HepG2 (cell line): ENCODE results near the gene ZNF488. TPM values are rescaled to one million over a fixed set of nuclear protein-coding genes. Genes with fewer than 3 reads are reported as not detected.

Experiments
- ATAC-seq: fragments of 200-7000 bp; cut with Tn5 transposase; 3 replicates; pipeline ENCODE4 v1.9.1; 2020; ENCODE audit warnings: mild to moderate bottlenecking, moderate library complexity
- BruUV-seq: library from RNA; stranded (reverse); fragments of 400-500 nt; replicated peaks from 2 replicates; lab custom pipeline; 2021; lab: Mats Ljungman, UMichigan
- CTCF ChIA-PET: fragments of 300-600 bp; formaldehyde crosslinking; extraction: SDS; loops from one replicate; lab custom pipeline; 2021; ENCODE audit warnings: low total read pairs, inconsistent platforms, low intra/inter-chr PET ratio; lab: Yijun Ruan, JAX
- POLR2A ChIA-PET: fragments of 350-600 bp; sonication (Branson Sonifier 250); formaldehyde crosslinking; loops from one replicate; lab custom pipeline; 2020; ENCODE audit warnings: antibody characterized with exemption, inconsistent platforms; lab: Yijun Ruan, JAX
- DNase-seq: peaks from one replicate; pipeline ENCODE4 v3.0.0-alpha.2; 2015; ENCODE audit warnings: low spot score
- FAIRE-seq: peaks from 3 replicates; lab custom pipeline; 2011; peaks lifted over from hg19 to GRCh38; lab: Jason Lieb, UNC
- H2AFZ ChIP-seq: one replicate; pipeline ENCODE4 v1.6.1; 2011; ENCODE audit warnings: low read length, inconsistent platforms
- H3K27ac ChIP-seq: fragments of 300-600 bp; 3 replicates; pipeline ENCODE4 v1.8.0; 2011; ENCODE audit warnings: mixed run types, mild to moderate bottlenecking, mixed read lengths, low read length, inconsistent platforms; ENCODE audit not compliant: insufficient read depth; ENCODE audit errors: extremely low read length
- H3K27me3 ChIP-seq, 2 experiments: fragments of 200-600 bp in 1 of 2; 2 replicates in 1 of 2; 3 replicates in 1 of 2; pipeline versions ENCODE4 v1.6.0 to v1.8.0; 2011; ENCODE audit warnings: low read length in 2 of 2, mild to moderate bottlenecking in 2 of 2, moderate library complexity in 2 of 2, inconsistent platforms in 1 of 2; ENCODE audit not compliant: insufficient read depth in 2 of 2, control insufficient read depth in 1 of 2
- H3K36me3 ChIP-seq, 2 experiments: fragments of 200-600 bp in 1 of 2; replicated peaks in 1 of 2; 2 replicates in 1 of 2; 3 replicates in 1 of 2; pipeline versions ENCODE4 v1.5.1 to v1.8.0; 2011; ENCODE audit warnings: low read length in 2 of 2, inconsistent platforms in 1 of 2; ENCODE audit not compliant: insufficient read depth in 2 of 2, control insufficient read depth in 1 of 2
- H3K4me1 ChIP-seq: 2 replicates; pipeline ENCODE4 v1.5.1; 2012; ENCODE audit warnings: low read length, inconsistent platforms; ENCODE audit not compliant: insufficient read depth
- H3K4me2 ChIP-seq: 2 replicates; pipeline ENCODE4 v1.6.0; 2011; ENCODE audit warnings: low read depth, low read length, inconsistent platforms
- H3K4me3 ChIP-seq, 3 experiments: fragments of 200-600 bp in 1 of 3; sonication (generic), shearing (Covaris generic) in 1 of 3; replicated peaks in 1 of 3; 2 replicates each; pipeline ENCODE4 v1.5.1; 2011 to 2016; ENCODE audit warnings: low read length in 3 of 3, inconsistent platforms in 2 of 3, low read depth in 2 of 3, mild to moderate bottlenecking in 2 of 3, control low read depth in 1 of 3, mixed read lengths in 1 of 3; ENCODE audit not compliant: insufficient read depth in 1 of 3
- H3K79me2 ChIP-seq: one replicate; pipeline ENCODE4 v1.6.1; 2011; ENCODE audit warnings: low read length, inconsistent platforms; ENCODE audit not compliant: insufficient read depth
- H3K9ac ChIP-seq: 2 replicates; pipeline ENCODE4 v1.6.0; 2011; ENCODE audit warnings: mild to moderate bottlenecking, low read depth, low read length, inconsistent platforms; ENCODE audit not compliant: insufficient read depth
- H3K9me3 ChIP-seq: 2 replicates; pipeline ENCODE4 v1.5.1; 2012; ENCODE audit warnings: mild to moderate bottlenecking, low read length
- H4K20me1 ChIP-seq: 2 replicates; pipeline ENCODE4 v1.6.0; 2011; ENCODE audit warnings: inconsistent platforms, mild to moderate bottlenecking, low read length, moderate library complexity; ENCODE audit not compliant: insufficient read depth
- BRCA1 ChIP-seq: sonication (generic); formaldehyde crosslinking; IDR thresholded peaks from 2 replicates; pipeline ENCODE4 v1.4.0; 2020; ENCODE audit warnings: missing genetic modification reagents
- CCAR2 ChIP-seq: fragments of 200-400 bp; formaldehyde crosslinking; optimal IDR thresholded peaks from 2 replicates; pipeline ENCODE3; 2018; ENCODE audit warnings: low read depth, mild to moderate bottlenecking, low read length, moderate library complexity
- KDM6A ChIP-seq: IDR thresholded peaks from 2 replicates; pipeline ENCODE4 v1.6.1; 2016; ENCODE audit warnings: low read depth
- RELA ChIP-seq: sonication (generic); formaldehyde crosslinking; IDR thresholded peaks from 2 replicates; pipeline ENCODE4 v1.4.0; 2020; ENCODE audit warnings: missing genetic modification reagents
- ZBTB37 ChIP-seq: sonication (generic); formaldehyde crosslinking; IDR thresholded peaks from 2 replicates; pipeline ENCODE4 v1.4.0; 2020; ENCODE audit warnings: mild to moderate bottlenecking, missing genetic modification reagents
- ZNF550 ChIP-seq: sonication (generic); formaldehyde crosslinking; IDR thresholded peaks from 2 replicates; pipeline ENCODE4 v1.4.0; 2020; ENCODE audit warnings: mild to moderate bottlenecking, missing genetic modification reagents, borderline replicate concordance
- ZNF614 ChIP-seq: IDR thresholded peaks from 2 replicates; pipeline ENCODE4 v1.6.1; 2018; ENCODE audit warnings: missing biosample characterization, missing genetic modification reagents, inconsistent platforms, borderline replicate concordance
- WGBS: methylation state at CpG from one replicate; pipeline ENCODE4 v1.1.6; 2017; ENCODE audit warnings: low lambda C conversion rate; 5-methylcytosine and 5-hydroxymethylcytosine counted together
- in situ Hi-C: cut with HindIII; loops from 2 replicates; pipeline ENCODE4 v1.10.0; 2017; ENCODE audit warnings: low pct_unique_long_range_greater_than_20kb; ENCODE audit not compliant: extremely low pct_ligation_motif_present
- intact Hi-C: fragments of 100-400 bp; cut with micrococcal nuclease; formaldehyde crosslinking; loops from one replicate; pipeline ENCODE4 v1.10.0; 2022; ENCODE audit not compliant: unreplicated experiment
- polyA plus RNA-seq, 8 experiments: library from polyadenylated mRNA; depleted of rRNA in 3 of 8; stranded (reverse) in 7 of 8; unstranded in 1 of 8; fragments of >200 nt; fragmentation: Illumina TruSeq in 4 of 8; extraction: Trizol in 4 of 8; gene quantifications; 2 replicates each; pipeline versions ENCODE4 v1.2.1 to v1.2.3, GENCODE V29; 2011 to 2016; ENCODE audit warnings: low read depth in 4 of 8, missing spikeins in 1 of 8, mixed read lengths in 1 of 8; ENCODE audit not compliant: insufficient read depth in 1 of 8
- total RNA-seq, 5 experiments: library from RNA; depleted of rRNA; stranded (reverse); fragments of >200 nt; fragmentation: Illumina TruSeq; extraction: Trizol; gene quantifications; 2 replicates each; pipeline ENCODE4 v1.2.3, GENCODE V29; 2016; ENCODE audit warnings: low read depth in 1 of 5
- TF ChIP-seq, protein P1 (sequence below): sonication (generic); formaldehyde crosslinking; IDR thresholded peaks from 2 replicates; pipeline ENCODE4 v1.4.0; 2020; ENCODE audit warnings: missing genetic modification reagents
- TF ChIP-seq, protein P2 (sequence below): sonication (generic); formaldehyde crosslinking; conservative IDR thresholded peaks from 2 replicates; pipeline ENCODE4 v1.4.0; 2020; ENCODE audit warnings: missing genetic modification reagents
- TF ChIP-seq, protein P3 (sequence below): sonication (generic); formaldehyde crosslinking; IDR thresholded peaks from 2 replicates; pipeline ENCODE4 v1.4.0; 2020; ENCODE audit warnings: missing genetic modification reagents
- TF ChIP-seq, protein P4 (sequence below): sonication (generic); formaldehyde crosslinking; IDR thresholded peaks from 2 replicates; pipeline ENCODE4 v1.4.0; 2020; ENCODE audit warnings: missing genetic modification reagents, borderline replicate concordance

ZNF488 gene
- total and polyA plus RNA-seq, 2 of the 13 experiments (the other 11 are each of a cell fraction or from before 2014, with no cell fraction given) = 0.13 to 0.15 TPM

- CTCF ChIA-PET = no interaction called here
- FAIRE-seq = no peak
- 68% methylated on average over 4 of the region's 4 CpGs for WGBS
- TF ChIP-seq BRCA1 (no peak), ZNF550 (CRISPR knock-in tag) (no peak), RELA (CRISPR knock-in tag) (no peak), KDM6A (CRISPR knock-in tag) (no peak), ZNF614 (CRISPR knock-in tag) (no peak), ZBTB37 (CRISPR knock-in tag) (no peak), CCAR2 (no peak)
- TF ChIP-seq, protein P1, sequence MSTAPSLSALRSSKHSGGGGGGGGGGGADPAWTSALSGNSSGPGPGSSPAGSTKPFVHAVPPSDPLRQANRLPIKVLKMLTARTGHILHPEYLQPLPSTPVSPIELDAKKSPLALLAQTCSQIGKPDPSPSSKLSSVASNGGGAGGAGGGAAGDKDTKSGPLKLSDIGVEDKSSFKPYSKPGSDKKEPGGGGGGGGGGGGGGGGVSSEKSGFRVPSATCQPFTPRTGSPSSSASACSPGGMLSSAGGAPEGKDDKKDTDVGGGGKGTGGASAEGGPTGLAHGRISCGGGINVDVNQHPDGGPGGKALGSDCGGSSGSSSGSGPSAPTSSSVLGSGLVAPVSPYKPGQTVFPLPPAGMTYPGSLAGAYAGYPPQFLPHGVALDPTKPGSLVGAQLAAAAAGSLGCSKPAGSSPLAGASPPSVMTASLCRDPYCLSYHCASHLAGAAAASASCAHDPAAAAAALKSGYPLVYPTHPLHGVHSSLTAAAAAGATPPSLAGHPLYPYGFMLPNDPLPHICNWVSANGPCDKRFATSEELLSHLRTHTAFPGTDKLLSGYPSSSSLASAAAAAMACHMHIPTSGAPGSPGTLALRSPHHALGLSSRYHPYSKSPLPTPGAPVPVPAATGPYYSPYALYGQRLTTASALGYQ (CRISPR knock-in tag) = no peak
- TF ChIP-seq, protein P2, sequence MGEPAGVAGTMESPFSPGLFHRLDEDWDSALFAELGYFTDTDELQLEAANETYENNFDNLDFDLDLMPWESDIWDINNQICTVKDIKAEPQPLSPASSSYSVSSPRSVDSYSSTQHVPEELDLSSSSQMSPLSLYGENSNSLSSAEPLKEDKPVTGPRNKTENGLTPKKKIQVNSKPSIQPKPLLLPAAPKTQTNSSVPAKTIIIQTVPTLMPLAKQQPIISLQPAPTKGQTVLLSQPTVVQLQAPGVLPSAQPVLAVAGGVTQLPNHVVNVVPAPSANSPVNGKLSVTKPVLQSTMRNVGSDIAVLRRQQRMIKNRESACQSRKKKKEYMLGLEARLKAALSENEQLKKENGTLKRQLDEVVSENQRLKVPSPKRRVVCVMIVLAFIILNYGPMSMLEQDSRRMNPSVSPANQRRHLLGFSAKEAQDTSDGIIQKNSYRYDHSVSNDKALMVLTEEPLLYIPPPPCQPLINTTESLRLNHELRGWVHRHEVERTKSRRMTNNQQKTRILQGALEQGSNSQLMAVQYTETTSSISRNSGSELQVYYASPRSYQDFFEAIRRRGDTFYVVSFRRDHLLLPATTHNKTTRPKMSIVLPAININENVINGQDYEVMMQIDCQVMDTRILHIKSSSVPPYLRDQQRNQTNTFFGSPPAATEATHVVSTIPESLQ (CRISPR knock-in tag) = no peak
- TF ChIP-seq, protein P3, sequence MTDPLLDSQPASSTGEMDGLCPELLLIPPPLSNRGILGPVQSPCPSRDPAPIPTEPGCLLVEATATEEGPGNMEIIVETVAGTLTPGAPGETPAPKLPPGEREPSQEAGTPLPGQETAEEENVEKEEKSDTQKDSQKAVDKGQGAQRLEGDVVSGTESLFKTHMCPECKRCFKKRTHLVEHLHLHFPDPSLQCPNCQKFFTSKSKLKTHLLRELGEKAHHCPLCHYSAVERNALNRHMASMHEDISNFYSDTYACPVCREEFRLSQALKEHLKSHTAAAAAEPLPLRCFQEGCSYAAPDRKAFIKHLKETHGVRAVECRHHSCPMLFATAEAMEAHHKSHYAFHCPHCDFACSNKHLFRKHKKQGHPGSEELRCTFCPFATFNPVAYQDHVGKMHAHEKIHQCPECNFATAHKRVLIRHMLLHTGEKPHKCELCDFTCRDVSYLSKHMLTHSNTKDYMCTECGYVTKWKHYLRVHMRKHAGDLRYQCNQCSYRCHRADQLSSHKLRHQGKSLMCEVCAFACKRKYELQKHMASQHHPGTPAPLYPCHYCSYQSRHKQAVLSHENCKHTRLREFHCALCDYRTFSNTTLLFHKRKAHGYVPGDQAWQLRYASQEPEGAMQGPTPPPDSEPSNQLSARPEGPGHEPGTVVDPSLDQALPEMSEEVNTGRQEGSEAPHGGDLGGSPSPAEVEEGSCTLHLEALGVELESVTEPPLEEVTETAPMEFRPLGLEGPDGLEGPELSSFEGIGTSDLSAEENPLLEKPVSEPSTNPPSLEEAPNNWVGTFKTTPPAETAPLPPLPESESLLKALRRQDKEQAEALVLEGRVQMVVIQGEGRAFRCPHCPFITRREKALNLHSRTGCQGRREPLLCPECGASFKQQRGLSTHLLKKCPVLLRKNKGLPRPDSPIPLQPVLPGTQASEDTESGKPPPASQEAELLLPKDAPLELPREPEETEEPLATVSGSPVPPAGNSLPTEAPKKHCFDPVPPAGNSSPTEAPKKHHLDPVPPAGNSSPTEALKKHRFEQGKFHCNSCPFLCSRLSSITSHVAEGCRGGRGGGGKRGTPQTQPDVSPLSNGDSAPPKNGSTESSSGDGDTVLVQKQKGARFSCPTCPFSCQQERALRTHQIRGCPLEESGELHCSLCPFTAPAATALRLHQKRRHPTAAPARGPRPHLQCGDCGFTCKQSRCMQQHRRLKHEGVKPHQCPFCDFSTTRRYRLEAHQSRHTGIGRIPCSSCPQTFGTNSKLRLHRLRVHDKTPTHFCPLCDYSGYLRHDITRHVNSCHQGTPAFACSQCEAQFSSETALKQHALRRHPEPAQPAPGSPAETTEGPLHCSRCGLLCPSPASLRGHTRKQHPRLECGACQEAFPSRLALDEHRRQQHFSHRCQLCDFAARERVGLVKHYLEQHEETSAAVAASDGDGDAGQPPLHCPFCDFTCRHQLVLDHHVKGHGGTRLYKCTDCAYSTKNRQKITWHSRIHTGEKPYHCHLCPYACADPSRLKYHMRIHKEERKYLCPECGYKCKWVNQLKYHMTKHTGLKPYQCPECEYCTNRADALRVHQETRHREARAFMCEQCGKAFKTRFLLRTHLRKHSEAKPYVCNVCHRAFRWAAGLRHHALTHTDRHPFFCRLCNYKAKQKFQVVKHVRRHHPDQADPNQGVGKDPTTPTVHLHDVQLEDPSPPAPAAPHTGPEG (CRISPR knock-in tag) = no peak
- TF ChIP-seq, protein P4, sequence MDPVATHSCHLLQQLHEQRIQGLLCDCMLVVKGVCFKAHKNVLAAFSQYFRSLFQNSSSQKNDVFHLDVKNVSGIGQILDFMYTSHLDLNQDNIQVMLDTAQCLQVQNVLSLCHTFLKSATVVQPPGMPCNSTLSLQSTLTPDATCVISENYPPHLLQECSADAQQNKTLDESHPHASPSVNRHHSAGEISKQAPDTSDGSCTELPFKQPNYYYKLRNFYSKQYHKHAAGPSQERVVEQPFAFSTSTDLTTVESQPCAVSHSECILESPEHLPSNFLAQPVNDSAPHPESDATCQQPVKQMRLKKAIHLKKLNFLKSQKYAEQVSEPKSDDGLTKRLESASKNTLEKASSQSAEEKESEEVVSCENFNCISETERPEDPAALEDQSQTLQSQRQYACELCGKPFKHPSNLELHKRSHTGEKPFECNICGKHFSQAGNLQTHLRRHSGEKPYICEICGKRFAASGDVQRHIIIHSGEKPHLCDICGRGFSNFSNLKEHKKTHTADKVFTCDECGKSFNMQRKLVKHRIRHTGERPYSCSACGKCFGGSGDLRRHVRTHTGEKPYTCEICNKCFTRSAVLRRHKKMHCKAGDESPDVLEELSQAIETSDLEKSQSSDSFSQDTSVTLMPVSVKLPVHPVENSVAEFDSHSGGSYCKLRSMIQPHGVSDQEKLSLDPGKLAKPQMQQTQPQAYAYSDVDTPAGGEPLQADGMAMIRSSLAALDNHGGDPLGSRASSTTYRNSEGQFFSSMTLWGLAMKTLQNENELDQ = no peak
Observed at GRCh38 chr10:47378183-47378510, 5.9 kb downstream of the ZNF488 start.

More at GRCh38 chr10:47378183-47378510, 5.9 kb downstream of the ZNF488 start:
- Histone ChIP-seq H3K36me3 (no peaks in the 10 kb centered on the region), H3K9me3 (no peaks in the 10 kb centered on the region), H4K20me1 (no peaks in the 10 kb centered on the region), H3K4me1 (peaks cover 19% of the 10 kb centered on the region), H3K27me3 (peaks cover 3 to 5% of the 10 kb centered on the region in 2 experiments; a peak in 3 of 5 replicates), H3K27ac (no peak overlapping the region), H2AFZ (no peak overlapping the region), H3K4me3 (no peak overlapping the region), H3K4me2 (no peak overlapping the region), H3K9ac (no peak overlapping the region), H3K79me2 (no peaks in the 10 kb centered on the region)
- in situ Hi-C loops (no loop called here), intact Hi-C loops (no loop called here)
- no peak for ATAC-seq
- DNase-seq = no peak
- POLR2A ChIA-PET = no interaction called here
- no TSS peak for BruUV-seq
